Aorta (tissue), 5 donors: ENCODE data around the gene CACNB3. TPM values are rescaled to one million over a fixed set of nuclear protein-coding genes. Genes with fewer than 3 reads are reported as not detected.

Source experiments
- ATAC-seq: fragments of 200-7000 bp; cut with Tn5 transposase; one replicate; pipeline ENCODE4 v1.9.1; 2022; ENCODE audit warnings: moderate library complexity; ENCODE audit not compliant: low FRiP score
- DNase-seq, 2 donors: peaks; one replicate each; pipeline ENCODE4 v3.0.0-alpha.2; 2020
- H3K27ac ChIP-seq, 2 donors: one replicate each; pipeline ENCODE4 v1.5.1; 2013; ENCODE audit warnings: low read length in 2 of 2, mild to moderate bottlenecking in 2 of 2, moderate library complexity in 2 of 2, control low read depth in 1 of 2, inconsistent platforms in 1 of 2, low read depth in 1 of 2
- H3K27me3 ChIP-seq, 2 donors: one replicate each; pipeline ENCODE4 v1.6.1; 2013; ENCODE audit warnings: control low read depth in 1 of 2, low read length in 1 of 2, mild to moderate bottlenecking in 1 of 2, moderate library complexity in 1 of 2; ENCODE audit not compliant: insufficient read depth in 2 of 2, control insufficient read depth in 1 of 2
- H3K36me3 ChIP-seq, 2 donors: one replicate each; pipeline ENCODE4 v1.6.1; 2013; ENCODE audit warnings: control low read depth in 1 of 2, low read length in 1 of 2, mild to moderate bottlenecking in 1 of 2; ENCODE audit not compliant: insufficient read depth in 2 of 2, control insufficient read depth in 1 of 2
- H3K4me1 ChIP-seq, 2 donors: one replicate each; pipeline ENCODE4 v1.6.1; 2013; ENCODE audit warnings: low read length in 2 of 2, control low read depth in 1 of 2, mild to moderate bottlenecking in 1 of 2, moderate library complexity in 1 of 2; ENCODE audit not compliant: insufficient read depth in 2 of 2, control insufficient read depth in 1 of 2
- H3K4me3 ChIP-seq, 2 donors: one replicate each; pipeline ENCODE4 v1.5.1; 2013; ENCODE audit warnings: low read length in 2 of 2, control low read depth in 1 of 2, mild to moderate bottlenecking in 1 of 2
- H3K9me3 ChIP-seq: one replicate; pipeline ENCODE4 v1.6.1; 2013; ENCODE audit warnings: mild to moderate bottlenecking, low read length; ENCODE audit not compliant: control insufficient read depth
- WGBS, 2 donors: extraction: QIAGEN DNeasy Blood & Tissue Kit; methylation state at CpG; one replicate each; pipeline ENCODE4 v1.1.7; 2013; 5-methylcytosine and 5-hydroxymethylcytosine counted together
- intact Hi-C, 2 donors: fragments of 100-400 bp; cut with DNase I; formaldehyde crosslinking; loops; one replicate each; pipeline versions ENCODE4 v1.14.2 to v1.15.0; 2022
- polyA plus RNA-seq, 2 donors: library from polyadenylated mRNA; stranded (reverse); fragments of 200-250 nt; gene quantifications; one replicate each; pipeline ENCODE4 v1.2.3, GENCODE V29; 2013
- total RNA-seq, 2 donors: library from RNA; stranded (reverse); fragmentation: NEBNext Ultra II Directional; extraction: Animal tissue kit (Norgen Biotek cat#: 25700); gene quantifications; one replicate each; pipeline ENCODE4 v1.2.1, GENCODE V29; 2021
- donor health status: healthy with polysubstance abuse.
- donor health status: Bipolar disorder and iron deficiency.
- donor health status: DM: no; HTN: no; CAD: no.
- donor health status: DM: no; HTN: no; CAD: no.
- donor health status: DM: yes; HTN: yes; CAD: no.

The CACNB3 gene
- total and polyA plus RNA-seq, 4 donors = 7.3 to 39.3 (median 25.6) TPM

DNA sequence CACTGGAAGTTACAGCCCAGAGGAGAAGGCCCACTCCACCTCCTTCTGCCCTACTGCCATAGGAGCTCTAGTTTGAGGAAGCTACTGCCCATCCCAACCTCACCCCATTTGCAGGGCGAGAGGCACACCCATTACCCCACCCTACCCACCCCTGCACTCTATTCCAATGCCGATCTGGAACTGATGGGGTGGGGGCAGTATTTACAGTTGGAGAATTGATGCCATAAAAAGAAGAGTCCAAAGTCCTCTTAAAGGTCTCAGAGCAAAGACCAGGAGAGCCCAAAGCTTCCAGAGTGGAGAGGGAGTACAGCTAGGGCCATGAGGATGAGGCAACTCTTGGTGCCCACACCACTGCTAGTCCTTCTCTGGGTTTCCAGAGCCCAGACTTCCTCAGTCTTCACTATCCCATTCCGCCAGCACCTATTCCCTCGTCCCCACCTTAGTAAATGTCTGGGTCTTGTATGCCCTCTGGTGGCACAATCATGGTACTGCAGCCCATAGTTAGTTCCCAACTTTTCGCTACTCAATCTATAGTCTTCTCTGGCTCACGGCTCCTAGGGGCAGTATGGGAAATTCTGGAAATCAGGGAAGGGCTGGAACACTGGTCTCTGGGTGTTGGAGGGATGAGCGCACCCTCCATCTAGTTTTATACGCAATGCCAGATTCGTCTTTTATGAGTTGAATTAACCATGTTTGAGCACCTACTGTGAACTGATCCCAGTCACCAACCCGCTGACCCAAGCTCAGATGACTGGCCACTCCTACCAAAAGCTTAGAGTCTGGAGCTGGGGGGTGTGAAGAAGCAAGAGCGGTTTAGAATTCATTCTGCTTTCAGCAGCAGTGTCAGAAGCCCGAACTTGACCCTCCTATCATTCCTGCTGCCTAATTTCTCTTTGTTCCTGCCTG, 22.5 kb upstream of the CACNB3 start:
- no peaks in the 10 kb centered on the region for H3K9me3 ChIP-seq
- ATAC-seq = peak; percentile 91
- DNase-seq = peak in 1 of 2 donors; percentile 72
- no peak overlapping the region for H3K4me3 ChIP-seq
- no peak overlapping the region for H3K27ac ChIP-seq
- H3K27me3 ChIP-seq = no peaks in the 10 kb centered on the region
- no peaks in the 10 kb centered on the region for H3K36me3 ChIP-seq
- no peaks in the 10 kb centered on the region for H3K4me1 ChIP-seq
- WGBS, 2 donors = 20 to 23% methylated on average over 12 of the region's 12 CpGs
- intact Hi-C loops = loop anchor here (1.0 to 2.0 kb wide), 2 partner anchors 43 kb away; no protein-coding TSS in a partner anchor

DNA sequence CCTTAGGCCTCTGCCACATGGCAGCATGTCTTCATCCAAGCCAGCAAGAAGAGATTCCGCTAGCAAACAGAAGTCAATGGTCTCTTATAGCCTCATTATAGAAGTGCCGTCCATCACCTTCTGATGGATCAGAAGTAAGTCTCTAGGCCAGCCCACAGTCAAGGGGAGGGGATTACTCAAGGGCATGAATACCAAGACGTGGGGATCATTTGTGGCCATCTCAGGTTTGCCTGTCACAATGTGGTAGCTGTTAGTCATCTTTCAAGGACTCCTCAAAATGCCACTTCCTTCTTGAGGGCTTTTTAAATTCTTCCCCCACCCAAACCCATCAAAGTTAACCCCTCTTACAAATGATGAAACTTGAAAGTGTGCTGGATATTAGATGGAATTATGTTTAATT, 21.3 kb upstream of the CACNB3 start:
- ATAC-seq (no peak), DNase-seq (no peak)
- no peaks in the 10 kb centered on the region for H3K4me1 ChIP-seq
- no peaks in the 10 kb centered on the region for H3K9me3 ChIP-seq
- H3K27me3 ChIP-seq = no peaks in the 10 kb centered on the region
- no peaks in the 10 kb centered on the region for H3K36me3 ChIP-seq
- H3K4me3 ChIP-seq = no peak overlapping the region
- WGBS, 2 donors = 87 to 90% methylated on average over 3 of the region's 3 CpGs
- no peak overlapping the region for H3K27ac ChIP-seq
- intact Hi-C loops = loop anchor here (1.0 to 2.0 kb wide), 2 partner anchors 44 kb away; no protein-coding TSS in a partner anchor

DNA sequence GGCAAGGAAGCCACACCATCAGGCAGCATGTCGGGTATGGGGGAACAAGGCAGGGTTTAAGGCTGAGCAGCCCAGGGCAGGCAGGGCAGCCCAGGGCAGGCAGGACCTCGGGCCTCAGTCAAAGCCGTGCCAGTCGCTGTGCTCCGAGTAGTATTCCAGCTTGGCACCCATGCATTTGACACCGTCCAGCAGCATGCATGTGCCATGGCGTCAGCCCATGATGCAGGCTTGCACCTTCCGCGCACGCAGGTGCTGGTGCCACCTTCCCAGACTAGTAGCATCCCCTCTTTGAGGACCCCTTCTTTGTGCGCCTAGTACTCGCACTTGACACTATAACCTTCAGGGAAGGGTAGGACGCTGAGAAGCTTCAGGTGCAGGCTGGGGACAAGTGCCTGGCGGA, 17.8 kb upstream of the CACNB3 start:
- Histone ChIP-seq H3K4me1 (no peaks in the 10 kb centered on the region), H3K36me3 (no peaks in the 10 kb centered on the region), H3K27me3 (no peaks in the 10 kb centered on the region), H3K9me3 (no peaks in the 10 kb centered on the region), H3K27ac (no peak overlapping the region), H3K4me3 (no peak overlapping the region)
- intact Hi-C loops = no loop called here
- no peak for ATAC-seq
- no peak for DNase-seq
- WGBS, 2 donors = 77 to 85% methylated on average over 14 of the region's 14 CpGs

GRCh38 chr12:48800971-48801370, 17.3 kb upstream of the CACNB3 start:
- DNase-seq (no peak), ATAC-seq (no peak)
- intact Hi-C loops = no loop called here
- Histone ChIP-seq H3K27ac (no peak overlapping the region), H3K9me3 (no peaks in the 10 kb centered on the region), H3K4me1 (no peaks in the 10 kb centered on the region), H3K27me3 (no peaks in the 10 kb centered on the region), H3K36me3 (no peaks in the 10 kb centered on the region), H3K4me3 (no peak overlapping the region)
- 71 to 73% methylated on average over 14 of the region's 14 CpGs for WGBS, 2 donors

- 75 to 76% methylated on average over 1 of the region's 1 CpG for WGBS, 2 donors
- Histone ChIP-seq H3K4me1 (no peaks in the 10 kb centered on the region), H3K36me3 (no peaks in the 10 kb centered on the region), H3K4me3 (no peak overlapping the region), H3K27ac (no peak overlapping the region), H3K27me3 (no peaks in the 10 kb centered on the region), H3K9me3 (no peaks in the 10 kb centered on the region)
- DNase-seq (no peak), ATAC-seq (no peak)
- intact Hi-C loops = no loop called here
These were observed 14.6 kb upstream of the CACNB3 start for GRCh38 chr12:48803675-48804074.

DNA sequence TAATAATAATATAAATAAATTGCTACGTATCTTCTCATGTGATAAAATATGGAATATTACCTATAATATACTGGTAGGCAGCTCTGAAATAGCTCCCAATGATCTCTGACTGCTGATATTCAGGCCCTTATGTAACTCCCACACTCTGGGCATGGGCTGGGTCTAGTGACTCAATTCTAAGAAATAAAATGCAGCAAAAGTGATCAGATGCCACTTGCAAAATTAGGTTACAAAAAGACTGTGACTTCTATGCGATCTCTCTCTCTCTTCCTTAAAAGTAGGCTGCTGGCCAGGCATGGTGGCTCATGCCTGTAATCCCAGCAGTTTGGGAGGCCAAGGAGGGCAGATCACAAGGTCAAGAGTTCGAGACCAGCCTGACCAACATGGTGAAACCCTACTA, 10.3 kb upstream of the CACNB3 start:
- Histone ChIP-seq H3K36me3 (no peaks in the 10 kb centered on the region), H3K4me1 (no peaks in the 10 kb centered on the region), H3K4me3 (no peak overlapping the region), H3K27ac (no peak overlapping the region), H3K27me3 (no peaks in the 10 kb centered on the region), H3K9me3 (no peaks in the 10 kb centered on the region)
- 91 to 93% methylated on average over 3 of the region's 3 CpGs for WGBS, 2 donors
- DNase-seq = no peak
- intact Hi-C loops = no loop called here
- no peak for ATAC-seq

DNA sequence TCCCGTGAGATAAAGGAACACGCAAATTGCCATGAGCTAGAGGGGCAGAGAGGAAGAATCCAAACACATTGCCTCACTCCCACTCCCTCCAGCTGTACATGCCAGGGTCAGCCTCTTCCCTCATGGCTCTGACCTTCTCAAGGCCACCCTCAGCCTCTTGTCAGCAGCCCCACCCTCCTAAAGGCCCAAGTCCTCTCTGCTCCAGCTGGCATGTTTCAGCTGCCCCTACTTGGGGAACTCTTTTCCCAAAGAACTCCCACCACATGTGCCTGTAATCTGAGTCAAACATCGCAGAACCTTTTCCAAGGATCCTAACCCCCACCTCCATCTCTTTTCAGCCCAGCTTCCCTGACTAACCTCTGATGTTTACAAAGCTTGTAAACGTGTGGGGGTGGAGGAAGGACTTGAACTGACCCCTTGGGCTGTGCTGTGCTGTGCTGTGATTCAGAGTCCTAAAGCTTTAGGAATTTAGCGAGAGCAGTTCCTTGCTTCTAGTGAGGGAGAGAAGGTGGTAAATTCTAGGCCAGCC, 7.3 kb upstream of the CACNB3 start:
- DNase-seq = no peak
- intact Hi-C loops = no loop called here
- H3K27ac ChIP-seq = peak overlapping the region in 1 of 2 donors; percentile 8
- H3K9me3 ChIP-seq = no peaks in the 10 kb centered on the region
- no peaks in the 10 kb centered on the region for H3K27me3 ChIP-seq
- no peak overlapping the region for H3K4me3 ChIP-seq
- no peaks in the 10 kb centered on the region for H3K36me3 ChIP-seq
- WGBS, 2 donors = 42 to 51% methylated on average over 5 of the region's 5 CpGs
- ATAC-seq = no peak
- no peaks in the 10 kb centered on the region for H3K4me1 ChIP-seq

DNA sequence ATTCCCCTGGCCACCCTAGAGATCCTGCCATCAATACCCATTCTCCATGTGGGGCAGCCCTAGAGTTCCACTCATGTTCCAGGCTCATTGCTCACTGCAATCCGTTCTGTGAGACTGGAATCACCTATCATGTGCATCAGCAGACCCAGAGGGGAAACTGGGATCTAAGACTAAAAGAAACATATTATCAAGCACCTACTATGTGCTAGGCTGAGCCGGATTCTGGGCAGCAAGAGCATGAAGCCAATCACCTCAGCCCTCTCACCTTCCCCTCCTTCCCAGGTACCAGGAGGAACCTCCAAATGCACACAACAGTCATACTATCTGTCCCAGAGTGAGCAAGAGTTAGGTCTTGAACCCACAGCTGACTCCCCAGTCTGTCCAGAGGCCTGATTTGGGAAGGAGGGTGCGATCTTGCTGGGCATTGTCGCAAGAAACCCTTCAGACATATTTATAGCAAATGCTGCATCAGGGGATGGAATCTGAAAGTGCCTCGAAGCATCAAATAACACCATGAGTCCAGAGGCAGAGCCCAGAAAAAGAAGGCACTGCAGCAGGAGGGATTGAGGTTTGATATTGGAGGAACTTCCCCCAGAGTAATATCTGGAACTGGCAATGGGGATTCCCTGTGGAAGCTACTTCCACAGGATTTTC, 6.7 kb upstream of the CACNB3 start:
- Histone ChIP-seq H3K27ac (peak overlapping the region in 1 of 2 donors; percentile 4), H3K9me3 (no peaks in the 10 kb centered on the region), H3K4me3 (no peak overlapping the region), H3K27me3 (no peaks in the 10 kb centered on the region), H3K4me1 (no peaks in the 10 kb centered on the region), H3K36me3 (no peaks in the 10 kb centered on the region)
- 76% methylated on average over 5 of the region's 5 CpGs for WGBS, 2 donors
- no peak for ATAC-seq
- DNase-seq = no peak
- intact Hi-C loops = no loop called here
